Ishikawa (cell line): ENCODE data around the gene TMEM44.

Experiments
- CEBPB ChIP-seq: IDR thresholded peaks from 2 replicates; pipeline ENCODE4 v1.6.1; 2012
- CREB1 ChIP-seq: IDR thresholded peaks from 2 replicates; pipeline ENCODE4 v1.6.1; 2012; ENCODE audit warnings: low read depth
- EGR1 ChIP-seq: IDR thresholded peaks from 2 replicates; pipeline ENCODE4 v1.6.1; 2012
- EP300 ChIP-seq: IDR thresholded peaks from 2 replicates; pipeline ENCODE4 v1.6.1; 2012; ENCODE audit warnings: borderline replicate concordance
- FOXM1 ChIP-seq: IDR thresholded peaks from 2 replicates; pipeline ENCODE4 v1.6.1; 2012; ENCODE audit warnings: low read depth, borderline replicate concordance
- NFIC ChIP-seq: IDR thresholded peaks from 2 replicates; pipeline ENCODE4 v1.6.1; 2012
- RAD21 ChIP-seq: IDR thresholded peaks from 2 replicates; pipeline ENCODE4 v1.6.1; 2012; ENCODE audit warnings: low read depth
- TAF1 ChIP-seq: IDR thresholded peaks from 2 replicates; pipeline ENCODE4 v1.6.1; 2012; ENCODE audit warnings: low read depth, mild to moderate bottlenecking
- TCF12 ChIP-seq: IDR thresholded peaks from 2 replicates; pipeline ENCODE4 v1.6.1; 2012; ENCODE audit warnings: low read depth
- TEAD4 ChIP-seq: IDR thresholded peaks from 2 replicates; pipeline ENCODE4 v1.6.1; 2012
- YY1 ChIP-seq: IDR thresholded peaks from 2 replicates; pipeline ENCODE4 v1.6.1; 2012; ENCODE audit warnings: low read depth
- ZBTB7A ChIP-seq: IDR thresholded peaks from 2 replicates; pipeline ENCODE4 v1.6.1; 2012; ENCODE audit warnings: low read depth
- TF ChIP-seq, protein P1 (sequence below): IDR thresholded peaks from 2 replicates; pipeline ENCODE4 v1.6.1; 2012; ENCODE audit warnings: low read depth, mild to moderate bottlenecking
- TF ChIP-seq, protein P2 (sequence below): IDR thresholded peaks from 2 replicates; pipeline ENCODE4 v1.6.1; 2012
- TF ChIP-seq, protein P3 (sequence below): IDR thresholded peaks from 2 replicates; pipeline ENCODE4 v1.6.1; 2012

The TMEM44 gene

DNA sequence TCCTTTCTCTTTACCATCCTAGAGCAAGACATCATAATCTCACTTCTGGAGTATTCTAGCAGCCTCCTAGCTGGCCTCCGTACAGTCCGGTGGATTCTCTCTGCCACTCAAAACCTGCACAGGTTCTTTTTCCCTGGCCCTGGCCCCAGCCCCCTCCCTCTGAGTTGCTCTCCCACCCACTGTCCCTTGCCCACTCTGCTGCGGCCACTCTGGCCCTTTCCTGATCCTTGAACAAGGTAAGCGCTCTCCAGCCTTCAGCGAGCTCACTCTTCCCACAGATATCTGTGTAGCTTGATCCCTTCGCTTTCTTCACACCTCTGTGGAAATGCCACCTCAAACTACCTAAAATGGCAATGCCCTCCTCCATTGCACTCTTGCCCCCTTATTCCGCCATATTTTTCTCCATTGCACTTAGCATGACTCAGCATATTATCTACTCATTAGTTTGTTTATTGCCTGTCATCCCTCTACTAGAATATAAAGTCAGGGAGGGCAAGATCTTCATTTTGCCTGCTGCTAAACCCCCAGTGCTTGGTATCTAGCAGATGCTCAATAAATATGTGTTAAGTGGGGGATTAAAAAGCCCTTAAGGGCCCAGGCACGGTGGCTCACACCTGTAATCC, 80.8 kb downstream of the TMEM44 start:
- no peak for TF ChIP-seq EP300
- no peak for TF ChIP-seq TCF12
- TF ChIP-seq, protein P1, sequence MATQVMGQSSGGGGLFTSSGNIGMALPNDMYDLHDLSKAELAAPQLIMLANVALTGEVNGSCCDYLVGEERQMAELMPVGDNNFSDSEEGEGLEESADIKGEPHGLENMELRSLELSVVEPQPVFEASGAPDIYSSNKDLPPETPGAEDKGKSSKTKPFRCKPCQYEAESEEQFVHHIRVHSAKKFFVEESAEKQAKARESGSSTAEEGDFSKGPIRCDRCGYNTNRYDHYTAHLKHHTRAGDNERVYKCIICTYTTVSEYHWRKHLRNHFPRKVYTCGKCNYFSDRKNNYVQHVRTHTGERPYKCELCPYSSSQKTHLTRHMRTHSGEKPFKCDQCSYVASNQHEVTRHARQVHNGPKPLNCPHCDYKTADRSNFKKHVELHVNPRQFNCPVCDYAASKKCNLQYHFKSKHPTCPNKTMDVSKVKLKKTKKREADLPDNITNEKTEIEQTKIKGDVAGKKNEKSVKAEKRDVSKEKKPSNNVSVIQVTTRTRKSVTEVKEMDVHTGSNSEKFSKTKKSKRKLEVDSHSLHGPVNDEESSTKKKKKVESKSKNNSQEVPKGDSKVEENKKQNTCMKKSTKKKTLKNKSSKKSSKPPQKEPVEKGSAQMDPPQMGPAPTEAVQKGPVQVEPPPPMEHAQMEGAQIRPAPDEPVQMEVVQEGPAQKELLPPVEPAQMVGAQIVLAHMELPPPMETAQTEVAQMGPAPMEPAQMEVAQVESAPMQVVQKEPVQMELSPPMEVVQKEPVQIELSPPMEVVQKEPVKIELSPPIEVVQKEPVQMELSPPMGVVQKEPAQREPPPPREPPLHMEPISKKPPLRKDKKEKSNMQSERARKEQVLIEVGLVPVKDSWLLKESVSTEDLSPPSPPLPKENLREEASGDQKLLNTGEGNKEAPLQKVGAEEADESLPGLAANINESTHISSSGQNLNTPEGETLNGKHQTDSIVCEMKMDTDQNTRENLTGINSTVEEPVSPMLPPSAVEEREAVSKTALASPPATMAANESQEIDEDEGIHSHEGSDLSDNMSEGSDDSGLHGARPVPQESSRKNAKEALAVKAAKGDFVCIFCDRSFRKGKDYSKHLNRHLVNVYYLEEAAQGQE = no peak
- no peak for TF ChIP-seq TEAD4
- TF ChIP-seq, protein P2, sequence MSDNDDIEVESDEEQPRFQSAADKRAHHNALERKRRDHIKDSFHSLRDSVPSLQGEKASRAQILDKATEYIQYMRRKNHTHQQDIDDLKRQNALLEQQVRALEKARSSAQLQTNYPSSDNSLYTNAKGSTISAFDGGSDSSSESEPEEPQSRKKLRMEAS = no peak
- TF ChIP-seq ZBTB7A = no peak
- no peak for TF ChIP-seq EGR1
- TF ChIP-seq CREB1 = no peak
- no peak for TF ChIP-seq YY1
- TF ChIP-seq, protein P3, sequence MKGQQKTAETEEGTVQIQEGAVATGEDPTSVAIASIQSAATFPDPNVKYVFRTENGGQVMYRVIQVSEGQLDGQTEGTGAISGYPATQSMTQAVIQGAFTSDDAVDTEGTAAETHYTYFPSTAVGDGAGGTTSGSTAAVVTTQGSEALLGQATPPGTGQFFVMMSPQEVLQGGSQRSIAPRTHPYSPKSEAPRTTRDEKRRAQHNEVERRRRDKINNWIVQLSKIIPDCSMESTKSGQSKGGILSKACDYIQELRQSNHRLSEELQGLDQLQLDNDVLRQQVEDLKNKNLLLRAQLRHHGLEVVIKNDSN = no peak
- TF ChIP-seq CEBPB = no peak
- no peak for TF ChIP-seq NFIC
- no peak for TF ChIP-seq FOXM1
- no peak for TF ChIP-seq RAD21
- no peak for TF ChIP-seq TAF1

DNA sequence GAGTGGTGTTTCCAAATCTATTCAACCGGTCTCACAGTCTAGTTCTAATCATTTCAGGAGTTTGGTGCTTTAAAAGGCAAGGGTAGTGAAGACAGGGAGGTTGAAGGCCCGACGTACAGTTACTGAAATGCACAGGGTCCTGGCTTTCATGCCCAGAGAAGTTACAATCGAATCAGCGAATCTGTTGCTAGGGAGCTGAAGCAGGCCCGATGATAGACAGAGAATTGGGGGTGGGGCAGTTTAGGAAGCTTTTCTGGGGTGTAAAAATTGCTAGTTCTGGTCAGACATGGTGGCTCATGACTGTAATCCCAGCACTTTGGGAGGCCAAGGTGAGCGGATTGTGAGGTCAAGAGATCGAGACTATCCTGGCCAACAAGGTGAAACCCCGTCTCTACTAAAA, 83.4 kb downstream of the TMEM44 start:
- TF ChIP-seq EGR1 = no peak
- no peak for TF ChIP-seq NFIC
- TF ChIP-seq RAD21 = no peak
- no peak for TF ChIP-seq CEBPB
- no peak for TF ChIP-seq FOXM1
- no peak for TF ChIP-seq TEAD4
- TF ChIP-seq, protein P2 = no peak
- no peak for TF ChIP-seq ZBTB7A
- TF ChIP-seq EP300 = no peak
- TF ChIP-seq, protein P1 = no peak
- no peak for TF ChIP-seq TCF12
- TF ChIP-seq, protein P3 = no peak

DNA sequence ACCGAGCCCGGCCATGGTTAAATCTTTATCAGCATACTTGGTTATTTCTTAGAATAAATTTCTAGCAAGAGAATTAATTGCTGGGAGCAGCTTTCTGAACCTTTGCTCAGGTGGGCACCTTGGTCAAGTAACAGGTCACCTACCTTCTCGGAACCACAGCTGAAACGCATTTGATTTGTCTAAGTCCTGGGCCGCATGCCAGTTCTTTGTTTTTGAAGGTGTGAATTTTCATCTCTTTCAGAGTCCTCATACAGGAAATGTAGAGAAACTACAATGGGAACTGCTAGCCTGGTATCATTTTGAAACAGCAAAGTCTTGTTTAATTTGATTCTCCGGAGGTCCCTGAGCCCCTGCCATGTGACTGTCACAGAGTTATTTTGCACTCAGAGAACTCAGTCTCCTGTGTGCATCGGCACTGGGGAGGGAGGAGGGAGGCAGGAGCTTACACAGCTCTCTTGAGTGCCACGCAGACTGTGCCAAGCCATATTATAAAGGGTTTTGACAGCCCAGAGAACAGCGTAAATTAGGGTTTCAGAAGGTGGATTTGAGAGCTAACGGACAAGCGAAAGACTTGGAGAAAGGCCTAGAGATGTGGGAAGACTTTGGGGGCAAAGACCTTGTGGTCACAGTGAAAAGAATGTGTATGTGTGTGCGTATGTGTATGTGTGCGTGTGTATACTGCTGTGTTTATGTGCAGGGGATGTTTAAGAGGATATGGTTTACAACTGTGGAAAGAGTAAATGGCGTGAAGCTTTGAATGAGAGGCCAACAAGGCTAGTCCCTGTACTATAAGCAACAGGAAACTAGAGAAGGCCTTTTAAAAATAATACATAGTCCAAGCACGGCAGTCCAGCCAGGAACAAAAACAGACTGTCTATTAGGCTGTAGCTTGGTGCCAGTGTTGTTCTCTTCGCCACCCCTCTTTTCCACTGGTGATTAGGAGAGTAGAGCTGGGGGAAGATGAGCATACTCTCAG, 84.6 kb downstream of the TMEM44 start:
- TF ChIP-seq TEAD4 (no peak), NFIC (no peak), TAF1 (no peak), RAD21 (no peak), FOXM1 (no peak), YY1 (no peak), ZBTB7A (no peak), EGR1 (no peak), CREB1 (no peak), CEBPB (no peak)
- TF ChIP-seq, protein P2 = no peak
- TF ChIP-seq, protein P1 = no peak
- TF ChIP-seq, protein P3 = no peak
